ENCODE measurements around the gene HSD17B1. TPM values are rescaled to one million over a fixed set of nuclear protein-coding genes. Genes with fewer than 3 reads are reported as not detected.
A peak's percentile ranks its signal among the peaks of the same experiment; 100 is the strongest.

Gene HSD17B1
- total and polyA plus RNA-seq, 2 of the 13 experiments (the other 11 are each of a cell fraction or from before 2014, with no cell fraction given) = 0.54 to 0.93 TPM

- TF ChIP-seq ZNF501 (CRISPR knock-in tag; IDR thresholded peaks at IDR 0.05) (peak; percentile 76; the same call in 1 of the 2 replicates), ETV6 (CRISPR knock-in tag; conservative IDR thresholded peaks at IDR 0.05) (no peak), HNRNPUL1 (IDR thresholded peaks at IDR 0.05; ENCODE audit: low read depth, low read length) (no peak), ZFX (CRISPR knock-in tag; IDR thresholded peaks at IDR 0.05; ENCODE audit: low read depth) (peak; percentile 34), SNRNP70 (IDR thresholded peaks at IDR 0.05; ENCODE audit: low read depth, low read length) (no peak), BATF2 (CRISPR knock-in tag; IDR thresholded peaks at IDR 0.05) (no peak), RFXANK (CRISPR knock-in tag; IDR thresholded peaks at IDR 0.05) (peak; percentile 79; the same call in 1 of the 2 replicates), CERS6 (CRISPR knock-in tag; IDR thresholded peaks at IDR 0.05) (no peak), ZBTB26 (CRISPR knock-in tag; IDR thresholded peaks at IDR 0.05; ENCODE audit: borderline replicate concordance) (no peak), ZNF260 (CRISPR knock-in tag; IDR thresholded peaks at IDR 0.05; ENCODE audit: borderline replicate concordance, low read depth) (no peak), KLF9 (CRISPR knock-in tag; IDR thresholded peaks at IDR 0.05; ENCODE audit: low read depth) (no peak), ZNF496 (CRISPR knock-in tag; IDR thresholded peaks at IDR 0.05; ENCODE audit: insufficient replicate concordance) (no peak), RARG (CRISPR knock-in tag; IDR thresholded peaks at IDR 0.05; ENCODE audit: low read depth) (no peak), RARA (CRISPR knock-in tag; IDR thresholded peaks at IDR 0.05) (no peak), MAZ (IDR thresholded peaks at IDR 0.05; ENCODE audit: borderline replicate concordance, low read depth, low read length) (no peak), MAZ (CRISPR knock-in tag; IDR thresholded peaks at IDR 0.05; ENCODE audit: low read depth) (no peak), ARHGAP35 (CRISPR knock-in tag; IDR thresholded peaks at IDR 0.05; ENCODE audit: borderline replicate concordance) (no peak), KMT2B (CRISPR knock-in tag; IDR thresholded peaks at IDR 0.05) (0 out of 2 replicates have a peak, but pooled peaks have one; percentile 20), ARID5B (CRISPR knock-in tag; IDR thresholded peaks at IDR 0.05) (peak; percentile 44), ERF (CRISPR knock-in tag; IDR thresholded peaks at IDR 0.05) (peak; percentile 73), FOXK1 (CRISPR knock-in tag; IDR thresholded peaks at IDR 0.05; ENCODE audit: borderline replicate concordance, low read depth) (no peak), ZBTB10 (CRISPR knock-in tag; IDR thresholded peaks at IDR 0.05; ENCODE audit: borderline replicate concordance) (no peak)
Measured at GRCh38 chr17:42517516-42517915, 35.2 kb upstream of the HSD17B1 start (continued).
